ENCODE measurements around the gene GALNTL6. TPM values are rescaled to one million over a fixed set of nuclear protein-coding genes. Genes with fewer than 3 reads are reported as not detected.

The GALNTL6 gene
- total and polyA plus RNA-seq, 2 donors (not counting 3 experiments of a cell fraction or from before 2014, with no cell fraction given) = not detected

DNA sequence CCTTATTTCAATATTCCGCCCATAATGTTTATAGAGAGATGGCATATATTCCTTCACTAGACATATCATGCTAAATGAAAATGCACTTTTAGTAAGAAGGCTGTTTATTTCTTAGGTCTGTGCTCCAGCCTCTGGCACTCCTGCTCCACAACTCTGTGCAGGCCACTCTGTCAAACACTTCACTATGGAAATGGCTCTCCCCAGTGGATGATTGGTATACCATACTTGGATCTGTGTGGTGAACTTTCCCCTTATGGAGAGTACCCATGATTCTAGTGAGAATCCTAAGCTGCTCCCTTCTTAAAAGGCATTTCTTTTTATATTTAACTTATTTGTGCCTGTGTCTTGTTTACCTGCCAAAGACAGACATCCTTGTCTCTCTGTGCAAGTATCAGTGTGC lies 875.3 kb downstream of the GALNTL6 start:
- no peaks in the 10 kb centered on the region for H3K36me3 ChIP-seq (ENCODE audit: control insufficient read depth in 2 of 2, extremely low read depth in 1 of 2, insufficient read depth in 2 of 2, low read length in 2 of 2)
- H4K20me1 ChIP-seq (replicated peaks; ENCODE audit: control insufficient read depth, extremely low read depth, insufficient read depth, low read length) = no peaks in the 10 kb centered on the region
- FAIRE-seq = no peak
- no peak overlapping the region for H2AFZ ChIP-seq (ENCODE audit: low read depth, low read length)
- no TSS peak for BruUV-seq (replicated peaks)
- no peak overlapping the region for H3K4me3 ChIP-seq (replicated peaks in 1 of 3; ENCODE audit: insufficient read depth in 1 of 3, low read depth in 1 of 3, low read length in 3 of 3)
- DNase-seq (ENCODE audit: low read depth, low spot score) = no peak
- dilution Hi-C loops (cut with MboI; ENCODE audit: extremely low pct_ligation_motif_present, low sequenced_read_pairs) (no loop called here), intact Hi-C loops (cut with micrococcal nuclease) (no loop called here)
- ChIA-PET POLR2A (no interaction called here), CTCF (no interaction called here)
- H3K4me2 ChIP-seq (ENCODE audit: insufficient read depth, low read length) = no peak overlapping the region
- H3K9me1 ChIP-seq (replicated peaks; ENCODE audit: control insufficient read depth, extremely low read depth, insufficient read depth, low read length) = no peaks in the 10 kb centered on the region
- H3K27me3 ChIP-seq (ENCODE audit: control insufficient read depth in 2 of 2, insufficient read depth in 2 of 2, low read length in 2 of 2) = no peaks in the 10 kb centered on the region
- TF ChIP-seq POLR2AphosphoS5 (IDR thresholded peaks at IDR 0.05; ENCODE audit: insufficient read depth, low read depth, low read length) (no peak), MYC (IDR thresholded peaks at IDR 0.05; ENCODE audit: low read depth, low read length) (no peak), JUN (IDR thresholded peaks at IDR 0.05; ENCODE audit: borderline replicate concordance, insufficient read depth, insufficient read length, low read depth) (no peak), GATA2 (IDR thresholded peaks at IDR 0.05; ENCODE audit: insufficient read depth, insufficient read length, low read depth, low read length) (no peak), FOS (IDR thresholded peaks at IDR 0.05; ENCODE audit: borderline replicate concordance, insufficient read depth, low read length) (no peak), EZH2 (IDR thresholded peaks at IDR 0.05; ENCODE audit: borderline replicate concordance, low read depth, low read length, severe bottlenecking) (no peak), POLR2A (IDR thresholded peaks at IDR 0.05; ENCODE audit: low read depth, low read length) (no peak)
- TF ChIP-seq, protein P1, sequence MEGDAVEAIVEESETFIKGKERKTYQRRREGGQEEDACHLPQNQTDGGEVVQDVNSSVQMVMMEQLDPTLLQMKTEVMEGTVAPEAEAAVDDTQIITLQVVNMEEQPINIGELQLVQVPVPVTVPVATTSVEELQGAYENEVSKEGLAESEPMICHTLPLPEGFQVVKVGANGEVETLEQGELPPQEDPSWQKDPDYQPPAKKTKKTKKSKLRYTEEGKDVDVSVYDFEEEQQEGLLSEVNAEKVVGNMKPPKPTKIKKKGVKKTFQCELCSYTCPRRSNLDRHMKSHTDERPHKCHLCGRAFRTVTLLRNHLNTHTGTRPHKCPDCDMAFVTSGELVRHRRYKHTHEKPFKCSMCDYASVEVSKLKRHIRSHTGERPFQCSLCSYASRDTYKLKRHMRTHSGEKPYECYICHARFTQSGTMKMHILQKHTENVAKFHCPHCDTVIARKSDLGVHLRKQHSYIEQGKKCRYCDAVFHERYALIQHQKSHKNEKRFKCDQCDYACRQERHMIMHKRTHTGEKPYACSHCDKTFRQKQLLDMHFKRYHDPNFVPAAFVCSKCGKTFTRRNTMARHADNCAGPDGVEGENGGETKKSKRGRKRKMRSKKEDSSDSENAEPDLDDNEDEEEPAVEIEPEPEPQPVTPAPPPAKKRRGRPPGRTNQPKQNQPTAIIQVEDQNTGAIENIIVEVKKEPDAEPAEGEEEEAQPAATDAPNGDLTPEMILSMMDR (IDR thresholded peaks at IDR 0.05; ENCODE audit: extremely low read depth in 1 of 2, insufficient read depth in 1 of 2, low read depth in 1 of 2, low read length in 2 of 2) = no peak
- TF ChIP-seq, protein P2, sequence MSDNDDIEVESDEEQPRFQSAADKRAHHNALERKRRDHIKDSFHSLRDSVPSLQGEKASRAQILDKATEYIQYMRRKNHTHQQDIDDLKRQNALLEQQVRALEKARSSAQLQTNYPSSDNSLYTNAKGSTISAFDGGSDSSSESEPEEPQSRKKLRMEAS (IDR thresholded peaks at IDR 0.05; ENCODE audit: insufficient read depth, insufficient read length) = no peak
- no peaks in the 10 kb centered on the region for H3K79me2 ChIP-seq (ENCODE audit: control insufficient read depth, insufficient read depth, low read length)
- no peak overlapping the region for H3K9ac ChIP-seq (replicated peaks; ENCODE audit: extremely low read depth, insufficient read depth, low read length)
- H3K4me1 ChIP-seq (ENCODE audit: control insufficient read depth, extremely low read depth, insufficient read depth, low read length) = no peaks in the 10 kb centered on the region
- H3K9me3 ChIP-seq (replicated peaks; ENCODE audit: control insufficient read depth, insufficient read depth, low read length) = peaks cover 2% of the 10 kb centered on the region
- H3K27ac ChIP-seq (ENCODE audit: insufficient read depth, low read depth, low read length) = no peak overlapping the region

Measured in endothelial cell of umbilical vein (primary cell).